Heart left ventricle (tissue), 16 donors: ENCODE data around the gene MSH5. TPM values are rescaled to one million over a fixed set of nuclear protein-coding genes. Genes with fewer than 3 reads are reported as not detected.

Experiments used
- ATAC-seq, 4 donors: fragments of 200-7000 bp; cut with Tn5 transposase; one replicate each; pipeline ENCODE4 v1.9.1; 2020 to 2022; ENCODE audit warnings: moderate library complexity in 4 of 4, mild to moderate bottlenecking in 3 of 4, moderate number of reproducible peaks in 1 of 4
- DNase-seq, 5 donors: peaks; one replicate each; pipeline ENCODE4 v3.0.0-alpha.2; 2020
- H3K27ac ChIP-seq, 12 donors: fragments of 200-600 bp; sonication (generic) in 4 of 12; one replicate each; pipeline versions ENCODE4 v1.5.0 to v1.8.0; 2016 to 2022; ENCODE audit warnings: mild to moderate bottlenecking in 2 of 12
- H3K27me3 ChIP-seq, 9 donors: fragments of 200-600 bp; sonication (generic) in 2 of 9; one replicate each; pipeline versions ENCODE4 v1.5.1 to v1.8.0; 2016 to 2022; ENCODE audit warnings: mild to moderate bottlenecking in 3 of 9
- H3K36me3 ChIP-seq, 9 donors: fragments of 200-600 bp; sonication (generic) in 2 of 9; one replicate each; pipeline versions ENCODE4 v1.5.0 to v1.8.0; 2018 to 2022; ENCODE audit warnings: mild to moderate bottlenecking in 2 of 9
- H3K4me1 ChIP-seq, 12 donors: fragments of 200-600 bp; sonication (generic) in 4 of 12; one replicate each; pipeline versions ENCODE4 v1.5.0 to v1.8.0; 2016 to 2022; ENCODE audit warnings: mild to moderate bottlenecking in 3 of 12
- H3K4me3 ChIP-seq, 12 donors: fragments of 200-600 bp; sonication (generic) in 4 of 12; one replicate each; pipeline versions ENCODE4 v1.5.0 to v1.8.0; 2017 to 2022; ENCODE audit warnings: mild to moderate bottlenecking in 9 of 12, moderate library complexity in 4 of 12
- H3K9me3 ChIP-seq, 12 donors: fragments of 200-600 bp; sonication (generic) in 4 of 12; one replicate each; pipeline versions ENCODE4 v1.5.0 to v1.8.0; 2016 to 2022; ENCODE audit warnings: mild to moderate bottlenecking in 1 of 12
- CTCF ChIP-seq, 12 donors: fragments of 200-600 bp; sonication (generic) in 4 of 12; IDR thresholded peaks; one replicate each; pipeline versions ENCODE4 v1.5.0 to v1.8.0; 2018 to 2022; ENCODE audit warnings: antibody characterized with exemption in 12 of 12, mild to moderate bottlenecking in 5 of 12
- POLR2A ChIP-seq, 2 donors: fragments of 450-650 bp; IDR thresholded peaks; one replicate each; pipeline ENCODE4 v1.6.1; 2017; ENCODE audit warnings: antibody characterized with exemption in 2 of 2, mild to moderate bottlenecking in 2 of 2, moderate library complexity in 2 of 2
- WGBS, 4 donors: extraction: QIAGEN DNeasy Blood & Tissue Kit in 2 of 4; methylation state at CpG; one replicate each; pipeline versions ENCODE4 v1.1.5 to v1.1.7; 2013 to 2018; 5-methylcytosine and 5-hydroxymethylcytosine counted together
- intact Hi-C, 10 donors: fragments of 100-400 bp; cut with DNase I; formaldehyde crosslinking; loops; one replicate each; pipeline versions ENCODE4 v1.11.1 to v1.14.2; 2022
- polyA plus RNA-seq, 2 donors: library from polyadenylated mRNA; stranded (reverse); fragments of 200-250 nt; gene quantifications; one replicate each; pipeline ENCODE4 v1.2.3, GENCODE V29; 2013
- total RNA-seq, 9 donors: library from RNA; depleted of rRNA in 2 of 9; stranded (reverse); fragments of >200 nt in 2 of 9; fragmentation: NEBNext Ultra II Directional in 3 of 9; extraction: Animal tissue kit (Norgen Biotek cat#: 25700) in 3 of 9; gene quantifications; one replicate each; pipeline versions ENCODE4 v1.1.0 to v1.2.4, GENCODE V29; 2016 to 2023
- donor health status: ischemic (EF 13 %, LVEDD 7.1; RV severe dilation, severe dysfunction).
- donor health status: healthy with polysubstance abuse.
- donor health status: DM: no; HTN: yes; CAD: no.
- donor health status: DM: no; HTN: no; CAD: no.
- donor health status: ischemic (EF 25% LVEDD 6.9; RV normal size, moderate dysfunction).
- donor health status: ischemic (EF 25% LVEDD 5.7; RV mildly dilated, moderate dysfunction).
- donor health status: healthy.
- donor health status: DM: yes; HTN: yes; CAD: no.
- donor health status: ischemic (EF 35%, LVEDD 5.7; RV mildly dilated, moderate dysfunction).
- donor health status: nonischemic (EF 11% LVEDD 7.7; RV severe dilation, severe dysfunction).
- donor health status: DM: yes; HTN: yes; CAD: no.
- donor health status: PGD.
- donor health status: ischemic (EF 29% LVEDD 5.4; RV normal size, mild dysfunction).
- donor health status: nonischemic (EF 23%, LVEDD 6.1; RV moderate dilation, normal function).

Gene MSH5
- total and polyA plus RNA-seq, 11 donors: 0.44 to 8.4 (median 1.9) TPM

- TF ChIP-seq POLR2A (IDR thresholded peaks at IDR 0.05): no peak
- no peak for TF ChIP-seq CTCF (IDR thresholded peaks at IDR 0.05)
- 80 to 90% (median 88%) methylated on average over 13 to 32 of the region's 32 CpGs for WGBS, 4 donors
- ATAC-seq (no peak), DNase-seq (no peak)
- peak overlapping the region in 1 of 12 donors; percentile 48 for H3K4me3 ChIP-seq
- H3K9me3 ChIP-seq: no peaks in the 10 kb centered on the region
- peaks cover 0 to 22% (median 13%) of the 10 kb centered on the region in 12 donors for H3K4me1 ChIP-seq
- intact Hi-C loops: loop anchor here in 4 of 10 donors (2.0 to 10.0 kb wide), 4 partner anchors 34 to 94 kb away; partner anchors contain the start of genes LY6G5C (in 1 of the 4) and MSH5 (in 1 of the 4)
- H3K27me3 ChIP-seq: no peaks in the 10 kb centered on the region
- peaks cover 0 to 31% (median 22%) of the 10 kb centered on the region in 9 donors for H3K36me3 ChIP-seq
- H3K27ac ChIP-seq: peak overlapping the region in 7 of 12 donors; percentile 64 to 85 (median 83)
These were observed 36.1 kb downstream of the MSH5 start for GRCh38 chr6:31775633-31776484.

DNA sequence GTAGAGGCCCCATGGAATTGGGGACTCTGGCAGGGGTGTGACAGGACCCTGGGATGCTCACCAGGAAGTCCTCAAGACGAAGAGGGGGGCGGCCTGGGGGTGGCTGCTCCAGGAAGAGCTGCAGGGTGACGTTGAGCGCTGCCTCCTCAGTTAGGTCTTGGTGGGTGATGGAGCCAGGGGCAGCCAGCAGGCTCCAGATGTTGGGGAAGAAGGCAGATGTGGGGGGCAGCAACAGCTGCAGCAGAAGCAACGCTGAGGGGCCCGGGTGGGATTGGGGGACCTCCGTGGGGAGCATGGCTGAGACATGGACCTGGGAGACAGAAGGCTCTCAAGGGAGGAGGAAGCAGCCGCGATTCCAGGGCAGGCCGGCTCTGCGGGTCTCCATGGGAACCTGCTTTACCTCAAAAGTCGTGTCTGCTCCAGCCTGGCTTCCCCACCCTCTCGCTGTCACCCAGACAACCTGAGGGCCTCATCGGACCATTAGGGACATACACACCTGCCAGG, 36.7 kb downstream of the MSH5 start:
- H3K4me1 ChIP-seq: peaks cover 0 to 22% (median 13%) of the 10 kb centered on the region in 12 donors
- TF ChIP-seq POLR2A (IDR thresholded peaks at IDR 0.05) (no peak), CTCF (IDR thresholded peaks at IDR 0.05) (no peak)
- no peaks in the 10 kb centered on the region for H3K9me3 ChIP-seq
- DNase-seq (no peak), ATAC-seq (no peak)
- intact Hi-C loops: loop anchor here in 3 of 10 donors (5.0 to 10.0 kb wide), 3 partner anchors 34 to 94 kb away; partner anchors contain the start of genes LY6G5C (in 1 of the 3) and MSH5 (in 1 of the 3)
- H3K27me3 ChIP-seq: no peaks in the 10 kb centered on the region
- H3K27ac ChIP-seq: peak overlapping the region in 11 of 12 donors; percentile 38 to 85 (median 79)
- WGBS, 4 donors: 36 to 48% (median 39%) methylated on average over 11 to 14 of the region's 14 CpGs
- H3K36me3 ChIP-seq: peaks cover 0 to 38% (median 29%) of the 10 kb centered on the region in 9 donors
- peak overlapping the region in 10 of 12 donors; percentile 13 to 49 (median 38) for H3K4me3 ChIP-seq

- WGBS, 4 donors: 13 to 20% (median 14%) methylated on average over 10 to 15 of the region's 15 CpGs
- Histone ChIP-seq H3K27ac (peak within 1 kb of the TSS in 11 of 12 donors; percentile 38 to 85 (median 79)), H3K27me3 (no peaks in the 10 kb centered on the region), H3K36me3 (peaks cover 0 to 44% (median 35%) of the 10 kb centered on the region in 9 donors), H3K9me3 (no peaks in the 10 kb centered on the region), H3K4me3 (peak within 1 kb of the TSS in 10 of 12 donors; percentile 13 to 49 (median 38)), H3K4me1 (peaks cover 0 to 22% (median 13%) of the 10 kb centered on the region in 12 donors)
- intact Hi-C loops: loop anchor here in 3 of 10 donors (5.0 to 10.0 kb wide), 3 partner anchors 35 to 95 kb away; partner anchors contain the start of genes LY6G5C (in 1 of the 3) and MSH5 (in 1 of the 3)
- DNase-seq: peak; percentile 73 to 90 (median 78)
- ATAC-seq: peak; percentile 85 to 93 (median 88)
- TF ChIP-seq POLR2A (IDR thresholded peaks at IDR 0.05): peak in 1 of 2 donors; percentile 49
- no peak for TF ChIP-seq CTCF (IDR thresholded peaks at IDR 0.05)
These were observed 37.3 kb downstream of the MSH5 start, which contains the start of gene VWA7 for GRCh38 chr6:31776989-31777666. TSS of gene VWA7 (minus strand) at chr6:31777328. CDS start at chr6:31776779, 549 bp downstream.
